Measurements from ENCODE around the gene HYLS1.

The HYLS1 gene

DNA sequence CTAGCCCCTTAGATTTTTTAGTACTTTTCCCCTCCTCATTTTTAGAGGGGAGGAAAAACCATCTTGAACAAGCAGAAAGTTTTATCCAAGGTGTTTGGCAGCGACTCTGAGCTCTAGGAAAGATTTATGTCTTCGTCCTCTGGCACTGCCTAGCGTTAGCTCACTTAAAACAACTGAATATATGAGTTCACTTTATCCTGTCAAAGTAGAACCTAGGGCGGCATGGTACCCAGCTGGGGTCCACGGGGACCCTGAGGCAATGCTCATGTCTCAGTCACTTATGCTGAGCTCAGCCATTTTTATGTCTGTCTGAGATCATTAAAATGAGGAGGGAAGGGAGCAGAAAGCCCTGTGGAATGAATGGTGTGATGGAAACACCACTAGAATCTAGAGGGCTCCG lies 44.2 kb downstream of the HYLS1 start:
- Histone ChIP-seq H2AFZ (ENCODE audit: low read length) (no peak overlapping the region), H3K27me3 (replicated peaks; ENCODE audit: insufficient read depth, low read length) (no peaks in the 10 kb centered on the region), H3K4me1 (ENCODE audit: low read length) (no peaks in the 10 kb centered on the region), H3K9me3 (replicated peaks; ENCODE audit: insufficient read depth, low read length) (no peaks in the 10 kb centered on the region), H3K9me2 (replicated peaks; ENCODE audit: insufficient read depth, low read length) (no peaks in the 10 kb centered on the region), H3K27ac (ENCODE audit: low read length) (no peak overlapping the region), H3K79me2 (ENCODE audit: low read length) (no peaks in the 10 kb centered on the region), H3K36me3 (replicated peaks; ENCODE audit: insufficient read depth, low read length) (no peaks in the 10 kb centered on the region), H3F3A (ENCODE audit: insufficient read depth, low read length) (no peaks in the 10 kb centered on the region), H3K4me2 (ENCODE audit: low read depth, low read length) (no peak overlapping the region), H3K9ac (ENCODE audit: low read length) (no peak overlapping the region), H3K4me3 (ENCODE audit: low read length) (no peak overlapping the region), H4K20me1 (ENCODE audit: insufficient read depth, low read length) (no peaks in the 10 kb centered on the region)
- DNase-seq: no peak
- TF ChIP-seq EZH2 (optimal IDR thresholded peaks at IDR 0.05; ENCODE audit: low read depth, low read length) (no peak), EZH2phosphoT487 (IDR thresholded peaks at IDR 0.05; ENCODE audit: low read length) (no peak), CTCF (IDR thresholded peaks at IDR 0.05; ENCODE audit: low read length) (no peak)

- no peak overlapping the region for H2AFZ ChIP-seq (ENCODE audit: low read length)
- no peaks in the 10 kb centered on the region for H3K36me3 ChIP-seq (replicated peaks; ENCODE audit: insufficient read depth, low read length)
- H3K27ac ChIP-seq (ENCODE audit: low read length): no peak overlapping the region
- no peak overlapping the region for H3K4me2 ChIP-seq (ENCODE audit: low read depth, low read length)
- H3K9me2 ChIP-seq (replicated peaks; ENCODE audit: insufficient read depth, low read length): no peaks in the 10 kb centered on the region
- no peak overlapping the region for H3K4me3 ChIP-seq (ENCODE audit: low read length)
- no peak for TF ChIP-seq EZH2phosphoT487 (IDR thresholded peaks at IDR 0.05; ENCODE audit: low read length)
- no peak for TF ChIP-seq CTCF (IDR thresholded peaks at IDR 0.05; ENCODE audit: low read length)
- no peaks in the 10 kb centered on the region for H3K9me3 ChIP-seq (replicated peaks; ENCODE audit: insufficient read depth, low read length)
- no peaks in the 10 kb centered on the region for H3K4me1 ChIP-seq (ENCODE audit: low read length)
- no peaks in the 10 kb centered on the region for H3K27me3 ChIP-seq (replicated peaks; ENCODE audit: insufficient read depth, low read length)
- H4K20me1 ChIP-seq (ENCODE audit: insufficient read depth, low read length): no peaks in the 10 kb centered on the region
- H3K79me2 ChIP-seq (ENCODE audit: low read length): no peaks in the 10 kb centered on the region
- no peak overlapping the region for H3K9ac ChIP-seq (ENCODE audit: low read length)
- H3F3A ChIP-seq (ENCODE audit: insufficient read depth, low read length): no peaks in the 10 kb centered on the region
- no peak for DNase-seq
Measured at GRCh38 chr11:125932301-125932700, 44.8 kb downstream of the HYLS1 start.

DNA sequence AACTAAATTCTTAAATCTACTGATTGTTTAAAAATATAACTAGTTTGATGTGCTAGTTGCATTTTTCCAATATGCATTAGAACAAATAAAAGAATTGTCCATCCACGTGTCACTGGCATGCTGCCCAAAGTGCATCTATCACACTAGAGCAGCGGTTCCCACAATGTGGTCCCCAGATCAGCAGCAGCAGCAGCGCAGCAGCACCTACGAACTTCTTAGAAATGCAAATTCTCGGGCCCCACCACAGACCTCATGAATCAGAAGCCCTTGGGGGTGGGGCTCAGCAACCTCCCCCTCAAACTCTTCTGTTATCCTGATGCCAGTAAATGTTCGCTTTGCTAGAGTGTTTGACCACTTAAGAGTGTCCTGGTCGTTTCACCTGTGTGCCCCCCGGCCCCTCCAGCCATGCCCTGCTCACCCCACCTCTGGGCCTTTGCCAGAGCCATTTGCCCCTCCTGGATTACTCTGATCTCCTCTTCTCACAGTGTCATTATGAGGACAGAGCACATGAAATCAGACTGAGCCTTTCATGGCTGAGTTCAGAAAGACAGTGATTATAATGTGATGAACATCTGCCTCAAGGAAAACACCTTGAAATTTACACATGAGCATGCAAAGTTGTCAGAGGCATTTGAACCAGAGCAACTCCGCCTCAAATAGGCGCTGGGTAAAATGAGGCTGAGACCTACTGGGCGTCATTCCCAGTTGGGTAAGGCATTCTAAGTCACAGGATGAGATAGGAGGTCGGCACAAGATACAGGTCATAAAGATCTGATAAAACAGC lies 45.8 kb downstream of the HYLS1 start:
- no peak overlapping the region for H2AFZ ChIP-seq (ENCODE audit: low read length)
- no peaks in the 10 kb centered on the region for H3K4me1 ChIP-seq (ENCODE audit: low read length)
- no peaks in the 10 kb centered on the region for H3K79me2 ChIP-seq (ENCODE audit: low read length)
- H3K4me3 ChIP-seq (ENCODE audit: low read length): no peak overlapping the region
- H3K9me3 ChIP-seq (replicated peaks; ENCODE audit: insufficient read depth, low read length): no peaks in the 10 kb centered on the region
- H3K9me2 ChIP-seq (replicated peaks; ENCODE audit: insufficient read depth, low read length): no peaks in the 10 kb centered on the region
- no peaks in the 10 kb centered on the region for H3F3A ChIP-seq (ENCODE audit: insufficient read depth, low read length)
- no peak overlapping the region for H3K9ac ChIP-seq (ENCODE audit: low read length)
- H4K20me1 ChIP-seq (ENCODE audit: insufficient read depth, low read length): no peaks in the 10 kb centered on the region
- DNase-seq: no peak
- H3K27ac ChIP-seq (ENCODE audit: low read length): no peak overlapping the region
- H3K36me3 ChIP-seq (replicated peaks; ENCODE audit: insufficient read depth, low read length): no peaks in the 10 kb centered on the region
- no peak overlapping the region for H3K4me2 ChIP-seq (ENCODE audit: low read depth, low read length)
- TF ChIP-seq CTCF (IDR thresholded peaks at IDR 0.05; ENCODE audit: low read length) (no peak), EZH2phosphoT487 (IDR thresholded peaks at IDR 0.05; ENCODE audit: low read length) (no peak), EZH2 (optimal IDR thresholded peaks at IDR 0.05; ENCODE audit: low read depth, low read length) (no peak)
- no peaks in the 10 kb centered on the region for H3K27me3 ChIP-seq (replicated peaks; ENCODE audit: insufficient read depth, low read length)

All from MM.1S (cell line).